H1 (cell line): ENCODE results near the gene UBN2. TPM values are rescaled to one million over a fixed set of nuclear protein-coding genes. Genes with fewer than 3 reads are reported as not detected.

Source experiments
- CTCF ChIA-PET: fragments of 300-600 bp; sonication (Branson Sonifier 250); formaldehyde crosslinking; loops from one replicate; lab custom pipeline; 2021; ENCODE audit not compliant: partially characterized antibody; lab: Charles Lee
- POLR2A ChIA-PET: fragments of 300-600 bp; sonication (Branson Sonifier 250); formaldehyde crosslinking; loops from one replicate; lab custom pipeline; 2021; ENCODE audit warnings: inconsistent platforms; ENCODE audit not compliant: partially characterized antibody; lab: Charles Lee
- DNase-seq, 2 experiments: peaks; one replicate each; pipeline versions ENCODE4 v3.0.0 to v3.0.0-alpha.2; 2010 to 2022; ENCODE audit warnings: low spot score in 2 of 2, low read depth in 1 of 2, mixed read lengths in 1 of 2
- FAIRE-seq: peaks from 2 replicates; lab custom pipeline; 2011; peaks lifted over from hg19 to GRCh38; lab: Jason Lieb, UNC
- H2AFZ ChIP-seq: 2 replicates; pipeline ENCODE4 v1.8.1; 2012; ENCODE audit warnings: low read length, inconsistent platforms
- H2AK5ac ChIP-seq: 2 replicates; pipeline ENCODE4 v1.6.1; 2013; ENCODE audit warnings: low read depth, low read length
- H2BK120ac ChIP-seq: replicated peaks from 2 replicates; pipeline ENCODE3; 2013; ENCODE audit warnings: low read depth, low read length, inconsistent platforms
- H2BK12ac ChIP-seq: 2 replicates; pipeline ENCODE4 v1.6.1; 2013; ENCODE audit warnings: low read depth, low read length
- H2BK15ac ChIP-seq: 2 replicates; pipeline ENCODE4 v1.6.1; 2013; ENCODE audit warnings: low read length
- H2BK20ac ChIP-seq: 2 replicates; pipeline ENCODE4 v1.6.1; 2013; ENCODE audit warnings: low read length
- H2BK5ac ChIP-seq: 2 replicates; pipeline ENCODE4 v1.6.1; 2013; ENCODE audit warnings: low read depth, low read length
- H3K14ac ChIP-seq: 2 replicates; pipeline ENCODE4 v1.6.1; 2013; ENCODE audit warnings: inconsistent platforms; ENCODE audit not compliant: insufficient read length
- H3K18ac ChIP-seq: 2 replicates; pipeline ENCODE4 v1.6.1; 2013; ENCODE audit warnings: low read length; ENCODE audit errors: extremely low read depth
- H3K23ac ChIP-seq: 2 replicates; pipeline ENCODE4 v1.6.1; 2013; ENCODE audit warnings: inconsistent platforms; ENCODE audit not compliant: insufficient read length
- H3K23me2 ChIP-seq: 2 replicates; pipeline ENCODE4 v1.6.1; 2013; ENCODE audit warnings: low read depth, low read length
- H3K27ac ChIP-seq: 2 replicates; pipeline ENCODE4 v1.6.1; 2011; ENCODE audit warnings: low read depth, low read length, inconsistent platforms
- H3K27me3 ChIP-seq, 4 experiments: replicated peaks in 1 of 4; 1 replicate in 1 of 4; 2 replicates in 3 of 4; pipeline versions ENCODE4 v1.6.1 to v1.8.1; 2011 to 2013; ENCODE audit warnings: low read length in 3 of 4, mild to moderate bottlenecking in 3 of 4, inconsistent platforms in 2 of 4, mixed read lengths in 2 of 4, moderate library complexity in 1 of 4; ENCODE audit not compliant: control insufficient read depth in 3 of 4, insufficient read depth in 3 of 4; ENCODE audit errors: extremely low read depth in 1 of 4
- H3K36me3 ChIP-seq, 4 experiments: 2 replicates each; pipeline versions ENCODE4 v1.6.1 to v1.8.1; 2011 to 2013; ENCODE audit warnings: mild to moderate bottlenecking in 4 of 4, low read length in 3 of 4, moderate library complexity in 2 of 4, control low read depth in 1 of 4, inconsistent platforms in 1 of 4; ENCODE audit not compliant: insufficient read depth in 4 of 4, control insufficient read depth in 2 of 4
- H3K4ac ChIP-seq: replicated peaks from 2 replicates; pipeline ENCODE3; 2013; ENCODE audit warnings: low read length, low read depth, mixed read lengths, inconsistent platforms; ENCODE audit not compliant: insufficient read length
- H3K4me1 ChIP-seq, 4 experiments: replicated peaks in 1 of 4; 1 replicate in 1 of 4; 2 replicates in 3 of 4; pipeline versions ENCODE4 v1.6.1 to v1.8.1; 2011 to 2013; ENCODE audit warnings: low read length in 3 of 4, inconsistent platforms in 2 of 4, mixed read lengths in 1 of 4; ENCODE audit not compliant: insufficient read depth in 4 of 4, control insufficient read depth in 3 of 4
- H3K4me2 ChIP-seq, 2 experiments: 2 replicates each; pipeline versions ENCODE4 v1.6.1 to v1.8.1; 2011 to 2013; ENCODE audit warnings: low read depth in 2 of 2, low read length in 2 of 2, control low read depth in 1 of 2, inconsistent platforms in 1 of 2, mild to moderate bottlenecking in 1 of 2; ENCODE audit not compliant: insufficient read depth in 1 of 2
- H3K4me3 ChIP-seq, 4 experiments: fragments of 200-600, 300-600 bp in 1 of 4; sonication (generic), shearing (Covaris generic), sonication (Bioruptor Twin) in 1 of 4; 2 replicates each; pipeline versions ENCODE4 v1.5.1 to v1.8.1; 2011 to 2016; ENCODE audit warnings: low read length in 4 of 4, low read depth in 3 of 4, control low read depth in 2 of 4, inconsistent platforms in 2 of 4, mild to moderate bottlenecking in 2 of 4, mixed read lengths in 1 of 4, moderate library complexity in 1 of 4; ENCODE audit not compliant: insufficient read depth in 2 of 4; ENCODE audit errors: extremely low read depth in 1 of 4
- H3K56ac ChIP-seq: replicated peaks from 2 replicates; pipeline ENCODE3; 2013; ENCODE audit warnings: low read depth, mild to moderate bottlenecking, mixed read lengths, low read length, inconsistent platforms; ENCODE audit not compliant: insufficient read length
- H3K79me1 ChIP-seq: 2 replicates; pipeline ENCODE4 v1.6.1; 2013; ENCODE audit warnings: low read depth, low read length, control low read depth
- H3K79me2 ChIP-seq, 2 experiments: 2 replicates each; pipeline versions ENCODE4 v1.6.1 to v1.8.1; 2012 to 2013; ENCODE audit warnings: low read length in 2 of 2, mild to moderate bottlenecking in 2 of 2, inconsistent platforms in 1 of 2; ENCODE audit not compliant: insufficient read depth in 2 of 2, control insufficient read depth in 1 of 2
- H3K9ac ChIP-seq, 4 experiments: replicated peaks in 1 of 4; 1 replicate in 1 of 4; 2 replicates in 3 of 4; pipeline versions ENCODE4 v1.6.1 to v1.8.1; 2011 to 2013; ENCODE audit warnings: low read depth in 3 of 4, low read length in 3 of 4, control low read depth in 2 of 4, mild to moderate bottlenecking in 2 of 4, moderate library complexity in 2 of 4, inconsistent platforms in 1 of 4; ENCODE audit errors: extremely low read depth in 1 of 4
- H3K9me3 ChIP-seq, 2 experiments: 2 replicates each; pipeline versions ENCODE4 v1.6.1 to v1.8.1; 2012 to 2013; ENCODE audit warnings: mild to moderate bottlenecking in 2 of 2, moderate library complexity in 2 of 2, control low read depth in 1 of 2, inconsistent platforms in 1 of 2, low read depth in 1 of 2, low read length in 1 of 2, mixed read lengths in 1 of 2; ENCODE audit not compliant: insufficient read depth in 2 of 2
- H4K20me1 ChIP-seq, 2 experiments: replicated peaks in 1 of 2; 2 replicates each; pipeline versions ENCODE3 to v1.8.1; 2011 to 2013; ENCODE audit warnings: inconsistent platforms in 2 of 2, low read length in 2 of 2, mild to moderate bottlenecking in 1 of 2; ENCODE audit not compliant: insufficient read depth in 2 of 2, control insufficient read depth in 1 of 2
- H4K5ac ChIP-seq: 2 replicates; pipeline ENCODE4 v1.6.1; 2013; ENCODE audit warnings: low read length, low read depth, mixed read lengths, inconsistent platforms; ENCODE audit not compliant: insufficient read length
- H4K8ac ChIP-seq: 2 replicates; pipeline ENCODE4 v1.8.0; 2013; ENCODE audit warnings: mild to moderate bottlenecking, moderate library complexity, low read length, inconsistent platforms; ENCODE audit not compliant: insufficient read depth; ENCODE audit errors: extremely low read depth
- H4K91ac ChIP-seq: replicated peaks from 2 replicates; pipeline ENCODE3; 2013; ENCODE audit warnings: low read length, mixed read lengths, inconsistent platforms; ENCODE audit not compliant: insufficient read length
- CHD1 ChIP-seq: IDR thresholded peaks from 2 replicates; pipeline ENCODE4 v1.6.1; 2012; ENCODE audit warnings: low read depth, low read length, improper control_type of control experiment
- RBBP5 ChIP-seq: IDR thresholded peaks from 2 replicates; pipeline ENCODE4 v1.7.1; 2012; ENCODE audit warnings: low read depth, mild to moderate bottlenecking, inconsistent platforms, low read length, moderate library complexity, borderline replicate concordance
- WGBS, 2 experiments: shearing (Covaris generic) in 1 of 2; methylation state at CpG; one replicate each; pipeline versions ENCODE4 v1.1.6 to v1.1.7; 2013 to 2015; ENCODE audit warnings: low lambda C conversion rate in 2 of 2, mixed read lengths in 2 of 2, inconsistent platforms in 1 of 2, low coverage in 1 of 2, missing lambda C conversion rate in 1 of 2; ENCODE audit not compliant: insufficient replicate concordance in 2 of 2, insufficient coverage in 1 of 2, insufficient read length in 1 of 2; ENCODE audit errors: extremely low coverage in 1 of 2, missing lambda C conversion rate in 1 of 2; 5-methylcytosine and 5-hydroxymethylcytosine counted together
- polyA plus RNA-seq, 7 experiments: library from polyadenylated mRNA; depleted of rRNA in 3 of 7; stranded (reverse) in 5 of 7; unstranded in 2 of 7; fragments of >200 nt in 5 of 7; fragments of 200-250 nt in 2 of 7; gene quantifications; 1 replicate in 5 of 7; 2 replicates in 1 of 7; 4 replicates in 1 of 7; pipeline versions ENCODE4 v1.2.1 to v1.2.3, GENCODE V29; 2011 to 2013; ENCODE audit warnings: missing spikeins in 2 of 7, mixed read lengths in 2 of 7
- total RNA-seq: library from RNA; stranded (reverse); fragmentation: NEBNext Ultra II Directional; extraction: Animal tissue kit (Norgen Biotek cat#: 25700); gene quantifications from 2 replicates; pipeline ENCODE4 v1.2.1, GENCODE V29; 2021

The UBN2 gene
- total and polyA plus RNA-seq, 2 of the 8 experiments (the other 6 are each of a cell fraction or from before 2014, with no cell fraction given) = 4.1 to 39.6 TPM

DNA sequence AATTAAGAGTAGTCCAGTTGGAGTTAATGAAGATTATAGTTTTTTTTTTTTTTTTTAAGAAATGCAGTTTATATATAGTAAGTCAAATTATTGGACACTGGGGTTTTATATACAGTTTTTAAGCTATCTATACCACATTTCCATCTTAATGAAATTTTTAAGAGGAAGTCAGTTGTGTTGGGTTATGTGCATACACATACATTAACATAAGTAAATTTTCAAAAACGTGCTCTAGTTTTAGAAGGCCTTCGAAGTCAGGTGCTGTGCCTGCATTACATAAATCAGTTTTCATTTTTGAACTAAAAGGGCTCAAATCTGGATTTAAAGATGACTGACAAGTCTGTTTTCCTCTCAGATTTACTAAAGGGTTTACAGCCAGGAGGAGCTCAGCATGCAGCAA lies 62.5 kb downstream of the UBN2 start:
- peaks cover 0 to 5% (median 2%) of the 10 kb centered on the region in 4 experiments; a peak in 3 of 8 replicates for H3K36me3 ChIP-seq
- ChIA-PET POLR2A (interaction anchor here (0.6 to 1.1 kb wide), 2 partner anchors 10 to 413 kb away, joined by 3 read pairs; no protein-coding TSS in a partner anchor), CTCF (interaction anchor here (1.4 to 2.0 kb wide), 2 partner anchors 9 to 10 kb away, joined by 3 to 5 read pairs; no protein-coding TSS in a partner anchor)
- H3K4me2 ChIP-seq = no peak overlapping the region
- no peak overlapping the region for H2BK120ac ChIP-seq
- no peak overlapping the region for H3K27ac ChIP-seq
- no peak overlapping the region for H3K4ac ChIP-seq
- no peak overlapping the region for H2AK5ac ChIP-seq
- FAIRE-seq = no peak
- no peak overlapping the region for H2BK5ac ChIP-seq
- H3K56ac ChIP-seq = no peak overlapping the region
- TF ChIP-seq CHD1 (no peak), RBBP5 (no peak)
- H3K9ac ChIP-seq = no peak overlapping the region
- no peaks in the 10 kb centered on the region for H3K4me1 ChIP-seq
- no peak overlapping the region for H4K91ac ChIP-seq
- H3K79me2 ChIP-seq = no peaks in the 10 kb centered on the region
- no peak overlapping the region for H2BK12ac ChIP-seq
- no peak overlapping the region for H3K14ac ChIP-seq
- no peaks in the 10 kb centered on the region for H3K9me3 ChIP-seq
- no peak overlapping the region for H2AFZ ChIP-seq
- no peaks in the 10 kb centered on the region for H4K20me1 ChIP-seq
- H3K79me1 ChIP-seq = no peaks in the 10 kb centered on the region; the same call in 1 of the 2 replicates
- H4K8ac ChIP-seq = no peak overlapping the region
- no peak overlapping the region for H3K18ac ChIP-seq
- H2BK20ac ChIP-seq = no peak overlapping the region
- H2BK15ac ChIP-seq = no peak overlapping the region
- H3K27me3 ChIP-seq = no peaks in the 10 kb centered on the region
- no peaks in the 10 kb centered on the region for H3K23me2 ChIP-seq
- H3K23ac ChIP-seq = no peak overlapping the region
- no peak overlapping the region for H3K4me3 ChIP-seq
- WGBS, 2 experiments = 94% methylated on average over 2 of the region's 2 CpGs; no CpG with 5 or more reads in 1 of the 2 experiments
- no peak for DNase-seq
- H4K5ac ChIP-seq = no peak overlapping the region
